HCT116 (cell line): ENCODE measurements around the gene KSR2. TPM values are rescaled to one million over a fixed set of nuclear protein-coding genes. Genes with fewer than 3 reads are reported as not detected.

Experiments used
- ATAC-seq: fragments of 200-7000 bp; cut with Tn5 transposase; 2 replicates; pipeline ENCODE4 v1.9.1; 2020; ENCODE audit warnings: mild to moderate bottlenecking, moderate library complexity
- BruUV-seq: library from RNA; stranded (reverse); fragments of 400-500 nt; replicated peaks from 2 replicates; lab custom pipeline; 2021; lab: Mats Ljungman, UMichigan
- CTCF ChIA-PET: fragments of 300-600 bp; sonication (Branson Sonifier 250); formaldehyde crosslinking; loops from one replicate; lab custom pipeline; 2021; ENCODE audit warnings: antibody characterized with exemption; lab: Charles Lee
- POLR2A ChIA-PET: fragments of 300-600, 350-600 bp; sonication (Branson Sonifier 250); formaldehyde crosslinking; loops from one replicate; lab custom pipeline; 2021; ENCODE audit warnings: antibody characterized with exemption; lab: Charles Lee
- RAD21 ChIA-PET, 2 experiments: fragments of 300-600 bp; sonication (Branson Sonifier 250); formaldehyde crosslinking; loops; one replicate each; lab custom pipeline; 2023; ENCODE audit warnings: low total read pairs in 2 of 2; ENCODE audit not compliant: uncharacterized antibody in 2 of 2, unreplicated experiment in 2 of 2, low non-redundant PET in 1 of 2; lab: Charles Lee
- DNase-seq: peaks from one replicate; pipeline ENCODE4 v3.0.0-alpha.2; 2010; ENCODE audit warnings: low read depth, low spot score
- H2AFZ ChIP-seq: fragments of 200-600 bp; shearing (Covaris generic), sonication (generic); 2 replicates; pipeline ENCODE4 v1.6.1; 2017; ENCODE audit warnings: low read depth, mixed run types, mixed read lengths, antibody characterized with exemption, low read length; ENCODE audit not compliant: poor library complexity, severe bottlenecking
- H3K27ac ChIP-seq: 2 replicates; pipeline ENCODE4 v1.5.1; 2012; ENCODE audit warnings: low read depth, low read length
- H3K27me3 ChIP-seq: fragments of 200-600 bp; sonication (generic); 2 replicates; pipeline ENCODE4 v1.6.1; 2016; ENCODE audit warnings: mixed run types, low read length, mixed read lengths; ENCODE audit not compliant: insufficient read depth
- H3K36me3 ChIP-seq, 2 experiments: fragments of 200-500 bp in 1 of 2; fragments of 200-600 bp in 1 of 2; sonication (Bioruptor generic) in 1 of 2; sonication (generic) in 1 of 2; 2 replicates each; pipeline versions ENCODE4 v1.5.1 to v1.6.1; 2014 to 2016; ENCODE audit warnings: low read length in 2 of 2, inconsistent platforms in 1 of 2, mixed read lengths in 1 of 2, mixed run types in 1 of 2; ENCODE audit not compliant: insufficient read depth in 2 of 2, control insufficient read depth in 1 of 2
- H3K4me1 ChIP-seq, 2 experiments: fragments of 200-600 bp in 1 of 2; sonication (generic) in 1 of 2; 2 replicates each; pipeline versions ENCODE4 v1.5.1 to v1.6.1; 2012 to 2017; ENCODE audit warnings: low read length in 2 of 2, inconsistent platforms in 1 of 2, mild to moderate bottlenecking in 1 of 2, mixed read lengths in 1 of 2, mixed run types in 1 of 2, moderate library complexity in 1 of 2; ENCODE audit not compliant: insufficient read depth in 2 of 2, control insufficient read depth in 1 of 2
- H3K4me2 ChIP-seq: fragments of 200-600 bp; sonication (generic); 2 replicates; pipeline ENCODE4 v1.6.1; 2017; ENCODE audit warnings: mixed run types, low read length, mixed read lengths
- H3K4me3 ChIP-seq, 2 experiments: fragments of 200-600 bp in 1 of 2; sonication (generic) in 1 of 2; replicated peaks in 1 of 2; 2 replicates each; pipeline ENCODE4 v1.5.1; 2011 to 2016; ENCODE audit warnings: low read length in 2 of 2, control low read depth in 1 of 2, low read depth in 1 of 2, mild to moderate bottlenecking in 1 of 2, mixed read lengths in 1 of 2, mixed run types in 1 of 2
- H3K79me2 ChIP-seq: fragments of 200-600 bp; sonication (generic); 2 replicates; pipeline ENCODE4 v1.6.1; 2017; ENCODE audit warnings: mild to moderate bottlenecking, mixed run types, low read length, moderate library complexity, mixed read lengths; ENCODE audit not compliant: insufficient read depth
- H3K9ac ChIP-seq: fragments of 200-600 bp; sonication (generic); 2 replicates; pipeline ENCODE4 v1.6.1; 2016; ENCODE audit warnings: low read length, mixed read lengths
- H3K9me2 ChIP-seq: fragments of 200-600 bp; sonication (generic), shearing (Covaris generic); 2 replicates; pipeline ENCODE4 v1.6.1; 2017; ENCODE audit warnings: mixed run types, mild to moderate bottlenecking, moderate library complexity; ENCODE audit not compliant: insufficient read depth
- H3K9me3 ChIP-seq, 2 experiments: fragments of 200-500 bp in 1 of 2; fragments of 200-600 bp in 1 of 2; sonication (Bioruptor generic) in 1 of 2; sonication (generic) in 1 of 2; 2 replicates each; pipeline ENCODE4 v1.6.1; 2014 to 2017; ENCODE audit warnings: low read length in 2 of 2, mixed read lengths in 2 of 2, inconsistent platforms in 1 of 2, low read depth in 1 of 2, mild to moderate bottlenecking in 1 of 2, mixed run types in 1 of 2, moderate library complexity in 1 of 2; ENCODE audit not compliant: control insufficient read depth in 1 of 2, insufficient read depth in 1 of 2
- H4K20me1 ChIP-seq: fragments of 200-600 bp; sonication (generic), shearing (Covaris generic); 2 replicates; pipeline ENCODE4 v1.6.1; 2017; ENCODE audit warnings: mixed run types, mild to moderate bottlenecking, moderate library complexity; ENCODE audit not compliant: insufficient read depth
- EGR1 ChIP-seq: IDR thresholded peaks from 2 replicates; pipeline ENCODE4 v1.6.1; 2012; ENCODE audit warnings: low read depth
- ELF1 ChIP-seq: IDR thresholded peaks from 2 replicates; pipeline ENCODE4 v1.6.1; 2012; ENCODE audit warnings: low read depth, borderline replicate concordance
- EZH2 ChIP-seq: fragments of 200-600 bp; sonication (generic); IDR thresholded peaks from 2 replicates; pipeline ENCODE4 v1.6.1; 2017; ENCODE audit warnings: antibody characterized with exemption, mixed run types
- POLR2AphosphoS5 ChIP-seq: IDR thresholded peaks from 2 replicates; pipeline ENCODE4 v1.6.1; 2011; ENCODE audit warnings: mild to moderate bottlenecking, low read depth, low read length, moderate library complexity
- RAD21 ChIP-seq: IDR thresholded peaks from 2 replicates; pipeline ENCODE4 v1.6.1; 2012; ENCODE audit warnings: low read depth, mild to moderate bottlenecking
- SP1 ChIP-seq: IDR thresholded peaks from 2 replicates; pipeline ENCODE4 v1.6.1; 2012; ENCODE audit warnings: low read depth
- SRF ChIP-seq: IDR thresholded peaks from 2 replicates; pipeline ENCODE4 v1.6.1; 2012; ENCODE audit warnings: low read depth
- ZFX ChIP-seq: fragments of 450-650 bp; IDR thresholded peaks from 2 replicates; pipeline ENCODE4 v1.6.1; 2017
- ZNF274 ChIP-seq: fragments of 200-500 bp; sonication (Bioruptor generic); IDR thresholded peaks from 2 replicates; pipeline ENCODE4 v1.6.1; 2014; ENCODE audit warnings: mild to moderate bottlenecking, low read depth, low read length, inconsistent platforms
- intact Hi-C: fragments of 100-400 bp; cut with micrococcal nuclease; formaldehyde crosslinking; loops from 2 replicates; pipeline ENCODE4 v1.10.0; 2022
- total RNA-seq: library from RNA; stranded (reverse); gene quantifications from one replicate; pipeline ENCODE4 v1.2.1, GENCODE V29; 2021; ENCODE audit not compliant: unreplicated experiment
- TF ChIP-seq, protein P1 (sequence below): IDR thresholded peaks from 2 replicates; pipeline ENCODE4 v1.6.1; 2012; ENCODE audit warnings: low read depth
- TF ChIP-seq, protein P2 (sequence below): IDR thresholded peaks from 2 replicates; pipeline ENCODE4 v1.6.1; 2012
- TF ChIP-seq, protein P3 (sequence below): IDR thresholded peaks from 2 replicates; pipeline ENCODE4 v1.6.1; 2011; ENCODE audit warnings: mild to moderate bottlenecking, low read length, moderate library complexity; ENCODE audit not compliant: insufficient replicate concordance; ENCODE audit errors: extremely low read depth
- TF ChIP-seq, protein P4 (sequence below), 3 experiments: fragments of 200-600 bp in 1 of 3; sonication (generic) in 1 of 3; IDR thresholded peaks in 2 of 3; conservative IDR thresholded peaks in 1 of 3; 2 replicates each; pipeline ENCODE4 v1.5.1; 2012 to 2017; ENCODE audit warnings: low read depth in 2 of 3, low read length in 2 of 3, antibody characterized with exemption in 1 of 3, borderline replicate concordance in 1 of 3, control low read depth in 1 of 3, mild to moderate bottlenecking in 1 of 3, mixed read lengths in 1 of 3, mixed run types in 1 of 3, moderate library complexity in 1 of 3; ENCODE audit not compliant: insufficient read depth in 1 of 3

KSR2 gene
- total RNA-seq, 1 experiment from 2014 or later: 10.1 TPM

DNA sequence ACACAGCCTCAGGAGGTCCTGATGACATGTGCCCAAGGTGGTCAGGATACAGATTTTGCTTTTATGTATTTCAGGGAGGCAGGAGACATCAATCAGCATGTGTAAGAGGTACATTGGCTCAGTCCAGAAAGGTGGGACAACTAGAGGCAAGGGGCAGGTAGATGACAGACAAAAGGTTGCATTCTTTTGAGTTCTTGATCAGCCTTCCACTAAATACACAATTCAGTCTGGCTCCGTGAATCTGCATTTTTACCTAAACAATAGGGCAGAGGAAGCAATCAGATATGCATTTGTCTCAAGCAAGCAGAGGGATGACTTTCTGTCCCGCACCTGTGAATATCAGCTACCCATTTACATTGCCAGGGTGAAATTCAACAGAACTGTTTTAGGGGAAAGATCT lies 178.6 kb downstream of the KSR2 start:
- Histone ChIP-seq H3K4me1 (no peaks in the 10 kb centered on the region), H2AFZ (no peak overlapping the region), H3K79me2 (no peaks in the 10 kb centered on the region), H3K27me3 (no peaks in the 10 kb centered on the region), H3K4me3 (no peak overlapping the region), H3K9me2 (no peaks in the 10 kb centered on the region), H4K20me1 (no peaks in the 10 kb centered on the region)
- ChIA-PET CTCF (interaction anchor here (1.6 kb wide), 1 partner anchor 47 kb away, joined by 6 read pairs; no protein-coding TSS in a partner anchor), RAD21 (no interaction called here)
- intact Hi-C loops: no loop called here
- no peak for DNase-seq
- no TSS peak for BruUV-seq
- TF ChIP-seq, protein P1, sequence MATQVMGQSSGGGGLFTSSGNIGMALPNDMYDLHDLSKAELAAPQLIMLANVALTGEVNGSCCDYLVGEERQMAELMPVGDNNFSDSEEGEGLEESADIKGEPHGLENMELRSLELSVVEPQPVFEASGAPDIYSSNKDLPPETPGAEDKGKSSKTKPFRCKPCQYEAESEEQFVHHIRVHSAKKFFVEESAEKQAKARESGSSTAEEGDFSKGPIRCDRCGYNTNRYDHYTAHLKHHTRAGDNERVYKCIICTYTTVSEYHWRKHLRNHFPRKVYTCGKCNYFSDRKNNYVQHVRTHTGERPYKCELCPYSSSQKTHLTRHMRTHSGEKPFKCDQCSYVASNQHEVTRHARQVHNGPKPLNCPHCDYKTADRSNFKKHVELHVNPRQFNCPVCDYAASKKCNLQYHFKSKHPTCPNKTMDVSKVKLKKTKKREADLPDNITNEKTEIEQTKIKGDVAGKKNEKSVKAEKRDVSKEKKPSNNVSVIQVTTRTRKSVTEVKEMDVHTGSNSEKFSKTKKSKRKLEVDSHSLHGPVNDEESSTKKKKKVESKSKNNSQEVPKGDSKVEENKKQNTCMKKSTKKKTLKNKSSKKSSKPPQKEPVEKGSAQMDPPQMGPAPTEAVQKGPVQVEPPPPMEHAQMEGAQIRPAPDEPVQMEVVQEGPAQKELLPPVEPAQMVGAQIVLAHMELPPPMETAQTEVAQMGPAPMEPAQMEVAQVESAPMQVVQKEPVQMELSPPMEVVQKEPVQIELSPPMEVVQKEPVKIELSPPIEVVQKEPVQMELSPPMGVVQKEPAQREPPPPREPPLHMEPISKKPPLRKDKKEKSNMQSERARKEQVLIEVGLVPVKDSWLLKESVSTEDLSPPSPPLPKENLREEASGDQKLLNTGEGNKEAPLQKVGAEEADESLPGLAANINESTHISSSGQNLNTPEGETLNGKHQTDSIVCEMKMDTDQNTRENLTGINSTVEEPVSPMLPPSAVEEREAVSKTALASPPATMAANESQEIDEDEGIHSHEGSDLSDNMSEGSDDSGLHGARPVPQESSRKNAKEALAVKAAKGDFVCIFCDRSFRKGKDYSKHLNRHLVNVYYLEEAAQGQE: no peak
- no peak for TF ChIP-seq SP1
- TF ChIP-seq POLR2AphosphoS5: no peak
- no peak for TF ChIP-seq EZH2
- TF ChIP-seq, protein P2, sequence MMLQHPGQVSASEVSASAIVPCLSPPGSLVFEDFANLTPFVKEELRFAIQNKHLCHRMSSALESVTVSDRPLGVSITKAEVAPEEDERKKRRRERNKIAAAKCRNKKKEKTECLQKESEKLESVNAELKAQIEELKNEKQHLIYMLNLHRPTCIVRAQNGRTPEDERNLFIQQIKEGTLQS: no peak
- TF ChIP-seq ELF1: no peak
- no peak for TF ChIP-seq ZFX
- TF ChIP-seq RAD21: no peak
- TF ChIP-seq, protein P3, sequence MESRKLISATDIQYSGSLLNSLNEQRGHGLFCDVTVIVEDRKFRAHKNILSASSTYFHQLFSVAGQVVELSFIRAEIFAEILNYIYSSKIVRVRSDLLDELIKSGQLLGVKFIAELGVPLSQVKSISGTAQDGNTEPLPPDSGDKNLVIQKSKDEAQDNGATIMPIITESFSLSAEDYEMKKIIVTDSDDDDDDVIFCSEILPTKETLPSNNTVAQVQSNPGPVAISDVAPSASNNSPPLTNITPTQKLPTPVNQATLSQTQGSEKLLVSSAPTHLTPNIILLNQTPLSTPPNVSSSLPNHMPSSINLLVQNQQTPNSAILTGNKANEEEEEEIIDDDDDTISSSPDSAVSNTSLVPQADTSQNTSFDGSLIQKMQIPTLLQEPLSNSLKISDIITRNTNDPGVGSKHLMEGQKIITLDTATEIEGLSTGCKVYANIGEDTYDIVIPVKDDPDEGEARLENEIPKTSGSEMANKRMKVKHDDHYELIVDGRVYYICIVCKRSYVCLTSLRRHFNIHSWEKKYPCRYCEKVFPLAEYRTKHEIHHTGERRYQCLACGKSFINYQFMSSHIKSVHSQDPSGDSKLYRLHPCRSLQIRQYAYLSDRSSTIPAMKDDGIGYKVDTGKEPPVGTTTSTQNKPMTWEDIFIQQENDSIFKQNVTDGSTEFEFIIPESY: no peak
- TF ChIP-seq SRF: no peak
- TF ChIP-seq, protein P4, sequence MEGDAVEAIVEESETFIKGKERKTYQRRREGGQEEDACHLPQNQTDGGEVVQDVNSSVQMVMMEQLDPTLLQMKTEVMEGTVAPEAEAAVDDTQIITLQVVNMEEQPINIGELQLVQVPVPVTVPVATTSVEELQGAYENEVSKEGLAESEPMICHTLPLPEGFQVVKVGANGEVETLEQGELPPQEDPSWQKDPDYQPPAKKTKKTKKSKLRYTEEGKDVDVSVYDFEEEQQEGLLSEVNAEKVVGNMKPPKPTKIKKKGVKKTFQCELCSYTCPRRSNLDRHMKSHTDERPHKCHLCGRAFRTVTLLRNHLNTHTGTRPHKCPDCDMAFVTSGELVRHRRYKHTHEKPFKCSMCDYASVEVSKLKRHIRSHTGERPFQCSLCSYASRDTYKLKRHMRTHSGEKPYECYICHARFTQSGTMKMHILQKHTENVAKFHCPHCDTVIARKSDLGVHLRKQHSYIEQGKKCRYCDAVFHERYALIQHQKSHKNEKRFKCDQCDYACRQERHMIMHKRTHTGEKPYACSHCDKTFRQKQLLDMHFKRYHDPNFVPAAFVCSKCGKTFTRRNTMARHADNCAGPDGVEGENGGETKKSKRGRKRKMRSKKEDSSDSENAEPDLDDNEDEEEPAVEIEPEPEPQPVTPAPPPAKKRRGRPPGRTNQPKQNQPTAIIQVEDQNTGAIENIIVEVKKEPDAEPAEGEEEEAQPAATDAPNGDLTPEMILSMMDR (IDR thresholded peaks at IDR 0.05 in 2 of 3, conservative IDR thresholded peaks at IDR 0.05 in 1 of 3; ENCODE audit: borderline replicate concordance in 1 of 3, insufficient read depth in 1 of 3, low read depth in 2 of 3, low read length in 2 of 3): no peak
- TF ChIP-seq EGR1: no peak
- no peak for TF ChIP-seq ZNF274
- TF ChIP-seq, all 23 proteins: peak for 0
- POLR2A ChIA-PET: no interaction called here
- ATAC-seq: no peak
- Histone ChIP-seq H3K27ac (no peak overlapping the region), H3K36me3 (no peaks in the 10 kb centered on the region), H3K9me3 (peaks cover 0 to 8% of the 10 kb centered on the region in 2 experiments; a peak in 1 of 4 replicates), H3K4me2 (no peak overlapping the region), H3K9ac (no peak overlapping the region)
